MM.1S (cell line): Measurements from ENCODE around the gene TRIML1.

Source experiments
- DNase-seq: peaks from one replicate; pipeline ENCODE4 v3.0.0-alpha.2; 2015
- H2AFZ ChIP-seq: fragments of 300-600 bp; sonication (generic); 2 replicates; pipeline ENCODE4 v1.6.0; 2016; ENCODE audit warnings: antibody characterized with exemption, low read length
- H3F3A ChIP-seq: fragments of 300-600 bp; sonication (generic); 2 replicates; pipeline ENCODE4 v1.6.1; 2016; ENCODE audit warnings: mild to moderate bottlenecking, antibody characterized with exemption, low read length, moderate library complexity, mixed read lengths; ENCODE audit not compliant: insufficient read depth
- H3K27ac ChIP-seq: fragments of 300-600 bp; sonication (generic); 2 replicates; pipeline ENCODE4 v1.5.1; 2016; ENCODE audit warnings: mild to moderate bottlenecking, low read length
- H3K27me3 ChIP-seq: fragments of 300-600 bp; sonication (generic); replicated peaks from 2 replicates; pipeline ENCODE4 v1.6.0; 2016; ENCODE audit warnings: low read length; ENCODE audit not compliant: insufficient read depth
- H3K36me3 ChIP-seq: fragments of 300-600 bp; sonication (generic); replicated peaks from 2 replicates; pipeline ENCODE4 v1.6.1; 2016; ENCODE audit warnings: mild to moderate bottlenecking, low read length, mixed read lengths; ENCODE audit not compliant: insufficient read depth
- H3K4me1 ChIP-seq: fragments of 300-600 bp; sonication (generic); 2 replicates; pipeline ENCODE4 v1.6.1; 2016; ENCODE audit warnings: low read length, mixed read lengths
- H3K4me2 ChIP-seq: fragments of 300-600 bp; sonication (generic); 2 replicates; pipeline ENCODE4 v1.6.0; 2016; ENCODE audit warnings: low read depth, low read length
- H3K4me3 ChIP-seq: fragments of 300-600 bp; sonication (generic); 2 replicates; pipeline ENCODE4 v1.5.1; 2016; ENCODE audit warnings: low read length, mixed read lengths
- H3K79me2 ChIP-seq: fragments of 300-600 bp; sonication (generic); 2 replicates; pipeline ENCODE4 v1.6.1; 2016; ENCODE audit warnings: mixed run types, low read length, mixed read lengths
- H3K9ac ChIP-seq: fragments of 300-600 bp; sonication (generic); 2 replicates; pipeline ENCODE4 v1.6.1; 2016; ENCODE audit warnings: low read length, mixed read lengths
- H3K9me2 ChIP-seq: fragments of 300-600 bp; sonication (generic); replicated peaks from 2 replicates; pipeline ENCODE4 v1.6.1; 2016; ENCODE audit warnings: mild to moderate bottlenecking, low read length, mixed read lengths; ENCODE audit not compliant: insufficient read depth
- H3K9me3 ChIP-seq: fragments of 300-600 bp; sonication (generic); replicated peaks from 2 replicates; pipeline ENCODE4 v1.6.1; 2016; ENCODE audit warnings: mild to moderate bottlenecking, low read length, mixed read lengths; ENCODE audit not compliant: insufficient read depth
- H4K20me1 ChIP-seq: fragments of 300-600 bp; sonication (generic); 2 replicates; pipeline ENCODE4 v1.6.1; 2016; ENCODE audit warnings: mild to moderate bottlenecking, low read length, moderate library complexity, mixed read lengths; ENCODE audit not compliant: insufficient read depth
- EZH2 ChIP-seq: fragments of 300-600 bp; sonication (generic); optimal IDR thresholded peaks from 2 replicates; pipeline ENCODE3; 2017; ENCODE audit warnings: low read depth, mild to moderate bottlenecking, antibody characterized with exemption, low read length, mixed read lengths
- EZH2phosphoT487 ChIP-seq: fragments of 300-600 bp; sonication (generic); IDR thresholded peaks from 2 replicates; pipeline ENCODE4 v1.6.1; 2018; ENCODE audit warnings: antibody characterized with exemption, low read length
- TF ChIP-seq, protein P1 (sequence below): fragments of 300-600 bp; sonication (generic); IDR thresholded peaks from 2 replicates; pipeline ENCODE4 v1.5.1; 2016; ENCODE audit warnings: antibody characterized with exemption, low read length, mixed read lengths

Gene TRIML1

DNA sequence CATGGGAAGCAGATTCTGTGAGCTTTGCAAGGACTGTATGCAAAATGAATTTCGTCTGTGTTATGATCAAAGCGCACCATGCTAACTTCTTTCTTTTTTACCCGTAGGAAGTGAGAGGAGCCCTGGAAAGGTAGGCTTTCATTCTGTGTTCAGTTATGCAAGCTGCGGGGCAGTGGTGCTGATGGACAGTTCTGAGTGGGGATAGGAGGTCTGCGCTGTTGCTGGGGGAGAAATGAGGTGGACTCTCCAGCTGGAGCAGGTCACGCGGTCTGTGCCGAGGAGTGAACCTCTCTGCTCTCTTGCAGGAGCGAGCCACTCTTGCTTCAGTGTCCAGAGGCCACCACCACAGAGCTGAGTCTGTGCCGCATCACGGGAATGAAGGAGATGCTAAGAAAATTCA lies 4.5 kb downstream of the TRIML1 start:
- H3K9me2 ChIP-seq, result no peaks in the 10 kb centered on the region
- H3K27ac ChIP-seq, result no peak overlapping the region
- H3K36me3 ChIP-seq, result no peaks in the 10 kb centered on the region
- no peak overlapping the region for H3K4me2 ChIP-seq
- no peaks in the 10 kb centered on the region for H4K20me1 ChIP-seq
- H3K9me3 ChIP-seq, result no peaks in the 10 kb centered on the region
- no peaks in the 10 kb centered on the region for H3K4me1 ChIP-seq
- no peaks in the 10 kb centered on the region for H3K27me3 ChIP-seq
- no peak overlapping the region for H3K4me3 ChIP-seq
- H3F3A ChIP-seq, result no peaks in the 10 kb centered on the region
- no peaks in the 10 kb centered on the region for H3K79me2 ChIP-seq
- no peak for DNase-seq
- H2AFZ ChIP-seq, result no peak overlapping the region
- H3K9ac ChIP-seq, result no peak overlapping the region
- no peak for TF ChIP-seq EZH2phosphoT487
- TF ChIP-seq, protein P1, sequence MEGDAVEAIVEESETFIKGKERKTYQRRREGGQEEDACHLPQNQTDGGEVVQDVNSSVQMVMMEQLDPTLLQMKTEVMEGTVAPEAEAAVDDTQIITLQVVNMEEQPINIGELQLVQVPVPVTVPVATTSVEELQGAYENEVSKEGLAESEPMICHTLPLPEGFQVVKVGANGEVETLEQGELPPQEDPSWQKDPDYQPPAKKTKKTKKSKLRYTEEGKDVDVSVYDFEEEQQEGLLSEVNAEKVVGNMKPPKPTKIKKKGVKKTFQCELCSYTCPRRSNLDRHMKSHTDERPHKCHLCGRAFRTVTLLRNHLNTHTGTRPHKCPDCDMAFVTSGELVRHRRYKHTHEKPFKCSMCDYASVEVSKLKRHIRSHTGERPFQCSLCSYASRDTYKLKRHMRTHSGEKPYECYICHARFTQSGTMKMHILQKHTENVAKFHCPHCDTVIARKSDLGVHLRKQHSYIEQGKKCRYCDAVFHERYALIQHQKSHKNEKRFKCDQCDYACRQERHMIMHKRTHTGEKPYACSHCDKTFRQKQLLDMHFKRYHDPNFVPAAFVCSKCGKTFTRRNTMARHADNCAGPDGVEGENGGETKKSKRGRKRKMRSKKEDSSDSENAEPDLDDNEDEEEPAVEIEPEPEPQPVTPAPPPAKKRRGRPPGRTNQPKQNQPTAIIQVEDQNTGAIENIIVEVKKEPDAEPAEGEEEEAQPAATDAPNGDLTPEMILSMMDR, result no peak
- TF ChIP-seq EZH2, result no peak

DNA sequence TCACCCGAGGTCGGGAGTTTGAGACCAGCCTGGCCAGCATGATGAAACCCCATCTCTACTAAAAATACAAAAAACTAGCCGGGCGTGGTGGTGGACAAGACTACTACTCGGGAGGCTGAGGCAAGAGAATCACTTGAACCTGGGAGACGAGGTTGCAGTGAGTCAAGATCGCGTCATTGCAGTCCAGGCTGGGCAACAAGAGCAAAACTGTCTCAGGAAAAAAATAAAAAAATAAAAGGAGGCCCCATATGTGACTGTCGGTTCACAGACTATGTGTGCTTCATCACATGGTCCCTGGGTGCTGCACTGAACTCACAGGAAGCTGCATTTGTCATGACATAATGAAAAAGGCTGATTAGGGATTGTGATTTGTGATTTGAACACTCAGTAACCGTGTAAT lies 6.4 kb downstream of the TRIML1 start:
- H3K27ac ChIP-seq, result no peak overlapping the region
- no peak for DNase-seq
- H3K36me3 ChIP-seq, result no peaks in the 10 kb centered on the region

DNA sequence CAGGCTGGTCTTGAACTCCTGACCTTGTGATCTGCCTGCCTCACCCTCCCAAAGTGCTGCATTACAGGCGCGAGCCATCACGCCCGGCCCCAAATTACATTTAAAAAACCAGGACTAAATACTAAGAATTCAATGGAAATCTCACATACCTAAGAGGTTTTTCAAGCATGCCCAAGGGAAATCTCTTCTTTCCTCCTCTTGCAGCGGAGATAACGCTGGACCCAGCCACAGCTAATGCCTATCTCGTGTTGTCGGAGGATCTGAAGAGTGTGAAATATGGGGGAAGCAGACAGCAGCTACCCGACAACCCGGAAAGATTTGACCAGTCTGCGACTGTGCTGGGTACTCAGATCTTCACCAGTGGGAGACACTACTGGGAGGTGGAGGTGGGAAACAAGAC lies 7.4 kb downstream of the TRIML1 start:
- no peak overlapping the region for H3K4me3 ChIP-seq
- TF ChIP-seq EZH2phosphoT487, result no peak
- TF ChIP-seq EZH2, result no peak
- H3F3A ChIP-seq, result no peaks in the 10 kb centered on the region
- no peak for DNase-seq
- no peaks in the 10 kb centered on the region for H3K9me2 ChIP-seq
- no peak overlapping the region for H3K9ac ChIP-seq
- H4K20me1 ChIP-seq, result no peaks in the 10 kb centered on the region
- no peak overlapping the region for H3K27ac ChIP-seq
- H2AFZ ChIP-seq, result no peak overlapping the region
- H3K79me2 ChIP-seq, result no peaks in the 10 kb centered on the region
- no peaks in the 10 kb centered on the region for H3K36me3 ChIP-seq
- no peaks in the 10 kb centered on the region for H3K27me3 ChIP-seq
- H3K9me3 ChIP-seq, result no peaks in the 10 kb centered on the region
- H3K4me1 ChIP-seq, result no peaks in the 10 kb centered on the region
- no peak overlapping the region for H3K4me2 ChIP-seq

More for the DNA sequence above, 6.4 kb downstream of the TRIML1 start:
- no peaks in the 10 kb centered on the region for H3K9me2 ChIP-seq
- H3K79me2 ChIP-seq, result no peaks in the 10 kb centered on the region
- TF ChIP-seq, protein P1, result no peak
- TF ChIP-seq EZH2phosphoT487, result no peak
- H4K20me1 ChIP-seq, result no peaks in the 10 kb centered on the region
- H3K9ac ChIP-seq, result no peak overlapping the region
- no peaks in the 10 kb centered on the region for H3F3A ChIP-seq
- H3K4me3 ChIP-seq, result no peak overlapping the region
- no peak overlapping the region for H2AFZ ChIP-seq
- H3K9me3 ChIP-seq, result no peaks in the 10 kb centered on the region
- H3K27me3 ChIP-seq, result no peaks in the 10 kb centered on the region
- H3K4me1 ChIP-seq, result no peaks in the 10 kb centered on the region
- no peak overlapping the region for H3K4me2 ChIP-seq

DNA sequence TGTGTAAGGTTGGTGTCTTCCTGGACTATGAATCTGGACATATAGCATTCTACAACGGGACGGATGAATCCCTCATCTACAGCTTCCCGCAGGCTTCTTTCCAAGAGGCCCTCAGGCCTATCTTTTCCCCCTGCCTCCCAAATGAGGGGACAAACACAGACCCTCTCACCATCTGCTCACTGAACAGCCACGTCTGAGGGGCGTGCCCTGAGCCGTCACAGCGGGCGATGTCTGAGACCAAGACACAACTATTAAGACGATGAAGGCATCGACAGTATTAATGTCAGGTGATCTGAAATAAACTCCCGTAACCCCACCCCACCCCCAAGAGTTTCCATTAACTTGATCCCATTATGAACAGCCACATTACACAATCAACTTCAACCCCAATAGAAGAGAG lies 7.9 kb downstream of the TRIML1 start:
- no peak for DNase-seq
- Histone ChIP-seq H3K27me3 (no peaks in the 10 kb centered on the region), H3K79me2 (no peaks in the 10 kb centered on the region), H4K20me1 (no peaks in the 10 kb centered on the region), H3K27ac (no peak overlapping the region), H3K9me2 (no peaks in the 10 kb centered on the region), H3K36me3 (no peaks in the 10 kb centered on the region), H3K4me2 (no peak overlapping the region), H3K9ac (no peak overlapping the region), H3K4me1 (no peaks in the 10 kb centered on the region), H3K4me3 (no peak overlapping the region), H3F3A (no peaks in the 10 kb centered on the region), H3K9me3 (no peaks in the 10 kb centered on the region), H2AFZ (no peak overlapping the region)
- TF ChIP-seq EZH2phosphoT487 (no peak), EZH2 (no peak)
- TF ChIP-seq, protein P1, result no peak
